Measurements from ENCODE around the gene GINS1. TPM values are rescaled to one million over a fixed set of nuclear protein-coding genes. Genes with fewer than 3 reads are reported as not detected.

Gene GINS1
- total and polyA plus RNA-seq, 2 of the 8 experiments (the other 6 are each of a cell fraction or from before 2014, with no cell fraction given): 44.7 to 68.4 TPM

DNA sequence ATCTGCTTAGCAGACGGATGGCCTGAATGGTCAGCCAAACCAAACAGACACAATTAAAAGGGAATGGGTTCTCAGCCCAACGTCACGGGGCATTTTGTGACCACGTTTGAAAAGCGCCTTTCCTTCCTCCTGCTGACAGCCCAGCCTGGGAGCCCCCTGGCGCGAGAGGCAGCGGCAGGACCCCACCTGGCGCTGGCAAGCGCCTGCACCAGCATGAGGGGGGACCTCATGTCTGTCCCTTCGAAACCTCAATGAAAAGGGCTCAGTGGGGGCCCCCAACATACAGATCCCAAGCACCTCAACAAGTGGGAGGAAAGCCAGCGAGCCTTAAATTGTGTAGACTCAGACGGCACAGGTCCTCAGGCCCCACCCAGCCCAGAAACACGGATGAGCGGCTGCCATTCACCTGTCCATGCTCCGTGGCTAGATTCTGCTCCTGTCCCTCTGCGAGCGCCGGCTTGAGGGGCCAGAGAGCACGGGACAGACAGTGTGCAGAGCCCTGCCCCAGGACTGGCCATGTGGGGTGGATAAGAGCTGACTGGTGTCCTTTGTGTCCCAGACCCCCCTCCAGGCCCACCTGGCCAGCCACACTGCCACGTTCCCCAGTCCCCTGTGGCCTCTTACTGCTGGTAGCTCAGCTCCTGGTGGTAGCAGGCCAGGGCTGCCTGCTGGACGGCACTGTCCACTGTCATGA, 90.3 kb downstream of the GINS1 start (continued):
- TF ChIP-seq, protein P1, sequence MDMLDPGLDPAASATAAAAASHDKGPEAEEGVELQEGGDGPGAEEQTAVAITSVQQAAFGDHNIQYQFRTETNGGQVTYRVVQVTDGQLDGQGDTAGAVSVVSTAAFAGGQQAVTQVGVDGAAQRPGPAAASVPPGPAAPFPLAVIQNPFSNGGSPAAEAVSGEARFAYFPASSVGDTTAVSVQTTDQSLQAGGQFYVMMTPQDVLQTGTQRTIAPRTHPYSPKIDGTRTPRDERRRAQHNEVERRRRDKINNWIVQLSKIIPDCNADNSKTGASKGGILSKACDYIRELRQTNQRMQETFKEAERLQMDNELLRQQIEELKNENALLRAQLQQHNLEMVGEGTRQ (IDR thresholded peaks at IDR 0.05; ENCODE audit: low read length): no peak
- TF ChIP-seq KDM5A (IDR thresholded peaks at IDR 0.05; ENCODE audit: low read length) (no peak), CEBPB (IDR thresholded peaks at IDR 0.05; ENCODE audit: low read depth, low read length) (no peak), EGR1 (IDR thresholded peaks at IDR 0.05; ENCODE audit: borderline replicate concordance, low read depth, low read length) (no peak), SUZ12 (IDR thresholded peaks at IDR 0.05; ENCODE audit: low read length) (no peak), RBBP5 (IDR thresholded peaks at IDR 0.05; ENCODE audit: borderline replicate concordance, low read depth, low read length) (no peak)

Other genes starting within 250 kb of the GINS1 start
- gene ENTPD6, start 212.0 kb upstream of the GINS1 start, total RNA-seq (2021; fragmentation: NEBNext Ultra II Directional; extraction: Animal tissue kit (Norgen Biotek cat#: 25700)): 43.9 and 47.8 TPM in 2 replicates
- 57.3 and 70.6 TPM in 2 replicates for gene ENTPD6, start 212.0 kb upstream of the GINS1 start, polyA plus RNA-seq (2011; rRNA removed)
- 54.9 and 56.0 TPM in 2 replicates for gene PYGB, start 159.6 kb upstream of the GINS1 start, total RNA-seq (2021; fragmentation: NEBNext Ultra II Directional; extraction: Animal tissue kit (Norgen Biotek cat#: 25700))
- gene PYGB, start 159.6 kb upstream of the GINS1 start, polyA plus RNA-seq (2011; rRNA removed): 26.6 and 36.0 TPM in 2 replicates
- 59.5 and 60.5 TPM in 2 replicates for gene ABHD12, start 16.8 kb upstream of the GINS1 start, total RNA-seq (2021; fragmentation: NEBNext Ultra II Directional; extraction: Animal tissue kit (Norgen Biotek cat#: 25700))
- gene ABHD12, start 16.8 kb upstream of the GINS1 start, polyA plus RNA-seq (2011; rRNA removed): 31.3 and 42.8 TPM in 2 replicates
- 27.3 and 30.0 TPM in 2 replicates for gene NINL, start 177.9 kb downstream of the GINS1 start, total RNA-seq (2021; fragmentation: NEBNext Ultra II Directional; extraction: Animal tissue kit (Norgen Biotek cat#: 25700))
- gene NINL, start 177.9 kb downstream of the GINS1 start, polyA plus RNA-seq (2011; rRNA removed): 14.0 and 15.3 TPM in 2 replicates
- gene NANP, start 216.3 kb downstream of the GINS1 start, total RNA-seq (2021; fragmentation: NEBNext Ultra II Directional; extraction: Animal tissue kit (Norgen Biotek cat#: 25700)): 6.2 and 6.6 TPM in 2 replicates
- 2.7 and 3.8 TPM in 2 replicates for gene NANP, start 216.3 kb downstream of the GINS1 start, polyA plus RNA-seq (2011; rRNA removed)

Data from H1 (cell line).